Right lobe of liver (tissue), 4 donors: ENCODE results near the gene UMOD.

Experiments used
- CTCF ChIP-seq, 4 donors: fragments of 200-600 bp in 3 of 4; fragments of 450-650 bp in 1 of 4; IDR thresholded peaks; one replicate each; pipeline versions ENCODE4 v1.5.1 to v1.8.0; 2016 to 2022; ENCODE audit warnings: antibody characterized with exemption in 4 of 4, mild to moderate bottlenecking in 2 of 4
- POLR2A ChIP-seq: fragments of 450-650 bp; IDR thresholded peaks from one replicate; pipeline ENCODE4 v1.6.1; 2017; ENCODE audit warnings: antibody characterized with exemption, mild to moderate bottlenecking
- donor health status: DM: no; HTN: no; CAD: no.
- donor health status: DM: no; HTN: no; CAD: no.
- donor health status: DM: no; HTN: yes; CAD: no.

- TF ChIP-seq CTCF (IDR thresholded peaks at IDR 0.05) (no peak), POLR2A (no peak)
Measured at GRCh38 chr16:20352615-20353014, at the start of gene UMOD.
